Lower lobe of right lung (tissue), 2 donors: ENCODE results near the gene ANKRD9. TPM values are rescaled to one million over a fixed set of nuclear protein-coding genes. Genes with fewer than 3 reads are reported as not detected.

Source experiments
- ATAC-seq, 2 donors: fragments of 200-7000 bp; cut with Tn5 transposase; one replicate each; pipeline ENCODE4 v1.9.1; 2020 to 2022; ENCODE audit warnings: mild to moderate bottlenecking in 2 of 2, moderate library complexity in 2 of 2
- DNase-seq: peaks from one replicate; pipeline ENCODE4 v3.0.0-alpha.2; 2020
- H3K27ac ChIP-seq: fragments of 200-600 bp; one replicate; pipeline ENCODE4 v1.8.0; 2022
- H3K27me3 ChIP-seq: fragments of 200-600 bp; one replicate; pipeline ENCODE4 v1.8.0; 2022; ENCODE audit warnings: low read depth
- H3K36me3 ChIP-seq: fragments of 200-600 bp; one replicate; pipeline ENCODE4 v1.8.0; 2022; ENCODE audit warnings: mild to moderate bottlenecking
- H3K4me1 ChIP-seq: fragments of 200-600 bp; one replicate; pipeline ENCODE4 v1.8.0; 2022
- H3K4me3 ChIP-seq: fragments of 200-600 bp; one replicate; pipeline ENCODE4 v1.8.0; 2022; ENCODE audit warnings: mild to moderate bottlenecking
- H3K9me3 ChIP-seq: fragments of 200-600 bp; one replicate; pipeline ENCODE4 v1.8.0; 2022
- CTCF ChIP-seq: fragments of 200-600 bp; IDR thresholded peaks from one replicate; pipeline ENCODE4 v1.8.0; 2022; ENCODE audit warnings: antibody characterized with exemption, mild to moderate bottlenecking
- intact Hi-C: fragments of 100-400 bp; cut with DNase I; formaldehyde crosslinking; loops from one replicate; pipeline ENCODE4 v1.11.0; 2022
- total RNA-seq: library from RNA; stranded (reverse); fragmentation: NEBNext Ultra II Directional; extraction: Animal tissue kit (Norgen Biotek cat#: 25700); gene quantifications from one replicate; pipeline ENCODE4 v1.2.1, GENCODE V29; 2021
- donor health status: DM: no; HTN: yes; CAD: no; lungs with severe emphysema.

ANKRD9 gene
- total RNA-seq, 1 donor from 2014 or later = 19.5 TPM

DNA sequence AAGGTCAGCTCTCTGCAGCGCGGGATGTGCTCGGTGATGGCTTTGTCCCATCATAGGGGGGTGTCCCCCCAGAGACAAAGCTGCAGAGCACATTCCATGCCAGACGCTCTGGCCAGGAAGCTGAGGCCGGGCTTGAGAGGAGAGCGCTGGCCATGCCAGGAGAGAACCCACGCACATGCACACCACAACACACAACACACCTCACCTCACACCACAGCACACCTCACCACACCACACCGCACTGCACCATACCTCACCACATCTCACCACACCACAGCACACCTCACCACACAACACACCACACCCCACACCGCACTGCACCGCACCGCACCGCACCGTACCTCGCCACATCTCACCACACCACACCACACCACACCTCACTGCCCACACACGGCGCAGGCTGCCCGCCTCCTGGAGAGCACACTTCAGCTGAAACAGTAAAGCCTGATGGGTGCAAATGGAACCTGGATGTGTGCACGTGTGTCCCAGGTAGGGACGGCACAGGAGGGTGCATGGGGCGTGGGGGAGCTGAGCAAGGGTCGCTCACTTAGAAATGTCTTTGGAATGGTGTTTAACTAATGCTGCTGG lies 10.8 kb downstream of the ANKRD9 start:
- Histone ChIP-seq H3K27me3 (no peaks in the 10 kb centered on the region), H3K27ac (no peak overlapping the region), H3K9me3 (no peaks in the 10 kb centered on the region), H3K36me3 (peaks cover 27% of the 10 kb centered on the region), H3K4me3 (no peak overlapping the region), H3K4me1 (peaks cover 21% of the 10 kb centered on the region)
- intact Hi-C loops = no loop called here
- no peak for ATAC-seq
- no peak for DNase-seq
- no peak for TF ChIP-seq CTCF

DNA sequence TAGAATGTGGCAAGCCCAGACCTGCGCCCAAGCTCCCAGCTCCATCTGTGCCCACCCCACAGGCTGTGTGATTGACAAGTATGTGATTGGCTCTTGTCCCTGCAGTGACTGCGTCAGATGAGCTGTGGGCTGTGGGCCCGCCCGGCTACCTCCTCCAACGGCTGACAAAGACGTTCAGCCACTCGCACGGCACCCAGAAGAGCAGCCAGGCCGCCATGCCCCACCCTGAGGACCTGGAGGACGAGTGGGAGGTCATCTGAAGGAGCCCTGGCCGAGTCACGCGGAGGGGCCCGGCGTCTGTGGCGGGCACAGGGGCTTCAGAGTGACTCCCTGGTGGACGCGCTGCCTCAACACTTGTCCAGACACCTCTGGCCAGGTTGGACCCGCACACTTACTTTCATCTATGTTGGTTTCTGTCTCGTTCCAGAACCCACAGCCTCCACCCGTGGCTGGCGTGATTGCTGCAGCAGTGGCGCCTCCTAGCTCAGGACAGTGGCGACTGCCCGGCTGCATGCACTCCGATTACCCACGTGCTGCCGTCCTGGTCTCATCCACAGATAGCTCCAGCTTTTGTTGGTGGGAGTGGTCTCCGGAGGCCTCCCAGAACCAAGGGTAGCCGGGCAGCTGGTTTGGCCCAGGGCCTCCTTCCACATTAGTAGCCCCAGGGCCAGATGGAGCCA lies 11.4 kb downstream of the ANKRD9 start:
- DNase-seq (no peak), ATAC-seq (no peak)
- H3K27me3 ChIP-seq = no peaks in the 10 kb centered on the region
- no peaks in the 10 kb centered on the region for H3K9me3 ChIP-seq
- H3K4me3 ChIP-seq = no peak overlapping the region
- H3K4me1 ChIP-seq = peaks cover 21% of the 10 kb centered on the region
- TF ChIP-seq CTCF = no peak
- H3K36me3 ChIP-seq = peaks cover 27% of the 10 kb centered on the region
- intact Hi-C loops = no loop called here
- no peak overlapping the region for H3K27ac ChIP-seq

DNA sequence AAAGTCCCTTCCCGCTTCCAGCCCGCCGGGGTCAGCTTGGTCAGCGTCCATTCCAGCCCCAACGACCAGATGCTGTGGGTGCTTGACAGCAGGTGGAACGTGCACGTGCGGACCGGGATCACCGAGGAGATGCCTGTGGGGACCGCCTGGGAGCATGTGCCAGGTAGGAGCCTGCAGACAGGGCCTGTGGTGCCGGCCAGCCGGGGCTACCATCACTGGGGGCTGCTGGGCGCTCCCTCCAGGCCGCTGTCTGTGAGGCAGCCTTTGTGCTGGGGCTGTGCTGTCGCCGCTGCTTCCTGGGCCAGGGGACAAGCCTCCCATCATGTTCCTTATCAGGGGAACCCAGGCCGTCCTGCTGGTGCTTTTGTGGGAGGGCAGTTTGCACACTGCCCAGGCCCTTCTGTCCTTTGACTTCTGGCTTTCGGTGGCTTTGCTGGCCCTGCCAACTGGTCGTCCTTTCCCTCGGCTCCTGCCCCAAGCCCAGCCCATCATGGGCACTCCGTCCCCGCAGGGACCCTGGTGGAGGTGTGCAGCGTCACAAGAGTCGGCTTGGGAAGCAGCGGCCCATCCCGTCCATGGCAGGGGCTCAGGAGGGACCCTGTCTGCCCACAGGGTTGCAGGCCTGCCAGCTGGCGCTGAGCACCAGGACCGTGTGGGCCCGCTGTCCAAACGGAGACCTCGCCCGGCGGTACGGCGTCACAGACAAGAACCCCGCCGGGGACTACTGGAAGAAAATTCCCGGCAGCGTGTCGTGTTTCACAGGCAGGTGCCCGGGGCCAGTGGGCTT lies 12.4 kb downstream of the ANKRD9 start:
- Histone ChIP-seq H3K4me3 (no peak overlapping the region), H3K27ac (no peak overlapping the region), H3K27me3 (no peaks in the 10 kb centered on the region), H3K9me3 (no peaks in the 10 kb centered on the region), H3K36me3 (peaks cover 27% of the 10 kb centered on the region), H3K4me1 (peaks cover 21% of the 10 kb centered on the region)
- ATAC-seq = no peak
- TF ChIP-seq CTCF = no peak
- no peak for DNase-seq
- intact Hi-C loops = no loop called here

DNA sequence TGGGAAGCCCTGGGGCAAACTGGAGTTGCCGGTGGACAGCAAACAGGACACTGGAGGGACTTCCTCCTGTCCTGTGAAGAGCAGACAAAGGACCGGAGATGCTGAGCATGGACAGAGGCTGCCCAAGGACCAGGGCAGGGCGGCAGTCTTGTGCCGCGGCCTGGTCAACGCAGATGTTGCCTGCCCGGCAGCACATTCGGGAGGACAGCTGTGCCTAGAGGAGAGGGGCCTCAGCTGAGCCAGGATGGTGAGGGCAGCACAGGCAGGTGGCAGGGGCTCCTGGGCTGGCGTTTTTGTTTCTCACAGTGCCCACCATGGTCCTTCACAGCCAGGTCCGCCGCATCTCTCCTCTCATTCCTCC lies 13.3 kb downstream of the ANKRD9 start:
- peaks cover 21% of the 10 kb centered on the region for H3K4me1 ChIP-seq
- DNase-seq = no peak
- intact Hi-C loops = no loop called here
- no peak for TF ChIP-seq CTCF
- H3K9me3 ChIP-seq = no peaks in the 10 kb centered on the region
- ATAC-seq = no peak
- no peak overlapping the region for H3K4me3 ChIP-seq
- no peak overlapping the region for H3K27ac ChIP-seq
- H3K36me3 ChIP-seq = peaks cover 27% of the 10 kb centered on the region
- no peaks in the 10 kb centered on the region for H3K27me3 ChIP-seq

GRCh38 chr14:102495491-102496330 lies 13.9 kb downstream of the ANKRD9 start:
- H3K27ac ChIP-seq = no peak overlapping the region
- H3K27me3 ChIP-seq = no peaks in the 10 kb centered on the region
- peaks cover 27% of the 10 kb centered on the region for H3K36me3 ChIP-seq
- no peaks in the 10 kb centered on the region for H3K9me3 ChIP-seq
- DNase-seq (no peak), ATAC-seq (no peak)
- no peak for TF ChIP-seq CTCF
- H3K4me3 ChIP-seq = no peak overlapping the region
- intact Hi-C loops = no loop called here
- H3K4me1 ChIP-seq = peaks cover 15% of the 10 kb centered on the region
